Muscle layer of duodenum (tissue), 2 donors: ENCODE results near the gene STRA6.

ENCODE experiments used
- H3K27ac ChIP-seq: one replicate; pipeline ENCODE4 v1.7.0; 2013; ENCODE audit warnings: mild to moderate bottlenecking, low read length
- H3K27me3 ChIP-seq: one replicate; pipeline ENCODE4 v1.7.0; 2013; ENCODE audit warnings: low read depth, mild to moderate bottlenecking, control low read depth, low read length
- H3K36me3 ChIP-seq, 2 donors: one replicate each; pipeline ENCODE4 v1.7.0; 2013; ENCODE audit warnings: low read length in 2 of 2, control low read depth in 1 of 2, mild to moderate bottlenecking in 1 of 2; ENCODE audit not compliant: insufficient read depth in 2 of 2, control insufficient read depth in 1 of 2
- H3K4me1 ChIP-seq, 2 donors: one replicate each; pipeline ENCODE4 v1.7.0; 2013; ENCODE audit warnings: low read length in 2 of 2, mild to moderate bottlenecking in 2 of 2, control low read depth in 1 of 2, moderate library complexity in 1 of 2; ENCODE audit not compliant: insufficient read depth in 2 of 2, control insufficient read depth in 1 of 2
- H3K4me3 ChIP-seq, 2 donors: one replicate each; pipeline ENCODE4 v1.7.0; 2013; ENCODE audit warnings: low read length in 2 of 2, low read depth in 1 of 2, mild to moderate bottlenecking in 1 of 2
- H3K9me3 ChIP-seq, 2 donors: one replicate each; pipeline ENCODE4 v1.7.0; 2013; ENCODE audit warnings: low read length in 2 of 2, control low read depth in 1 of 2, mild to moderate bottlenecking in 1 of 2; ENCODE audit not compliant: control insufficient read depth in 1 of 2
- donor health status: healthy.

The STRA6 gene

DNA sequence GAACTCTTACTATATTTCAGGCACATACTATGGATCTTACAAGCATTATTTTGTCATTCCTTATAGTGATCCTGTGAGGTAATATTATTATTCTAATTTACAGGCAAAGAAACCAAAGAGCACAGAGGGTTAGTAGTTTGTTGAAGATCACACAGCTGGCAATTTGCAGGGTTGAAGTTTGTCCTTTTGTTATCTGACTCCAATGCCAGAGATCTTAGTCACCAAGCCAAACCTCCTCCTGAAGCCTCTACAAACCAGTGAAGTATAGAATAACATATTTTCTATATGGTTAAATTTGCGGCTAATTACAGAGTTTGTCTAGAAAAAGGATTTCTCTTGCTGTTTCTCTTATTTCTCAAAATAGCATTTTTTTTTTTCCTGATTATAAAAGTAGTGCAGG, 61.0 kb downstream of the STRA6 start:
- peaks cover 5 to 11% of the 10 kb centered on the region in 2 donors for H3K4me1 ChIP-seq
- no peaks in the 10 kb centered on the region for H3K36me3 ChIP-seq
- H3K27me3 ChIP-seq, result peaks cover 18% of the 10 kb centered on the region
- no peaks in the 10 kb centered on the region for H3K9me3 ChIP-seq
- H3K4me3 ChIP-seq, result no peak overlapping the region
- H3K27ac ChIP-seq, result no peak overlapping the region

DNA sequence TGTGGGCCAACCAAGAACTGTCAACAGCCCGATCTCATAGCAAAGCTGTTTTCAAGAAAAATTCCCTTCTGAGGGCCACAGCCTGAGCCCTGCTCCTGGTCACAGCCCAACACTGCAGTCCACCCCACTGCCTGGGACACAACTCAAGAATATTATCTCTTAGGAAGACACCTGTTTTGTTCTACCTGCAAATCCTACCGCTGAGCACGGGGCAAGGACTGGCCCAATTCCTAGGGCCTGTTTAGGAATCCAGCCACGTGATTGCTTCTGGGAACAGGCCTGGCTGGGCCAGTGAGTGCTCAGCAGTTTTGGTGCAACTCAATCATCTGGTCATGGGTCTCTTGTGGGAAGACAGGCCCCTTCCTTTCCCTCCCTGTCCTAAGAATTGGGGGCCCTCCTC, 63.9 kb downstream of the STRA6 start:
- H3K4me3 ChIP-seq, result no peak overlapping the region
- H3K27me3 ChIP-seq, result peaks cover 26% of the 10 kb centered on the region
- no peaks in the 10 kb centered on the region for H3K36me3 ChIP-seq
- H3K27ac ChIP-seq, result no peak overlapping the region
- H3K4me1 ChIP-seq, result peaks cover 6 to 31% of the 10 kb centered on the region in 2 donors
- H3K9me3 ChIP-seq, result no peaks in the 10 kb centered on the region

GRCh38 chr15:74137537-74137894, 65.1 kb downstream of the STRA6 start:
- Histone ChIP-seq H3K27ac (no peak overlapping the region), H3K9me3 (no peaks in the 10 kb centered on the region), H3K4me1 (peaks cover 6 to 38% of the 10 kb centered on the region in 2 donors), H3K4me3 (peak overlapping the region in 1 of 2 donors; percentile 48), H3K36me3 (no peaks in the 10 kb centered on the region), H3K27me3 (peaks cover 36% of the 10 kb centered on the region)

GRCh38 chr15:74136814-74137536, 65.6 kb downstream of the STRA6 start:
- Histone ChIP-seq H3K27me3 (peaks cover 40% of the 10 kb centered on the region), H3K4me1 (peaks cover 6 to 38% of the 10 kb centered on the region in 2 donors), H3K36me3 (no peaks in the 10 kb centered on the region), H3K9me3 (no peaks in the 10 kb centered on the region), H3K27ac (no peak overlapping the region), H3K4me3 (peak overlapping the region; percentile 21 to 48)

GRCh38 chr15:74136540-74136813, 66.1 kb downstream of the STRA6 start:
- no peak overlapping the region for H3K27ac ChIP-seq
- H3K9me3 ChIP-seq, result no peaks in the 10 kb centered on the region
- H3K36me3 ChIP-seq, result no peaks in the 10 kb centered on the region
- H3K4me1 ChIP-seq, result peaks cover 6 to 43% of the 10 kb centered on the region in 2 donors
- peak overlapping the region; percentile 21 to 48 for H3K4me3 ChIP-seq
- H3K27me3 ChIP-seq, result peaks cover 45% of the 10 kb centered on the region

DNA sequence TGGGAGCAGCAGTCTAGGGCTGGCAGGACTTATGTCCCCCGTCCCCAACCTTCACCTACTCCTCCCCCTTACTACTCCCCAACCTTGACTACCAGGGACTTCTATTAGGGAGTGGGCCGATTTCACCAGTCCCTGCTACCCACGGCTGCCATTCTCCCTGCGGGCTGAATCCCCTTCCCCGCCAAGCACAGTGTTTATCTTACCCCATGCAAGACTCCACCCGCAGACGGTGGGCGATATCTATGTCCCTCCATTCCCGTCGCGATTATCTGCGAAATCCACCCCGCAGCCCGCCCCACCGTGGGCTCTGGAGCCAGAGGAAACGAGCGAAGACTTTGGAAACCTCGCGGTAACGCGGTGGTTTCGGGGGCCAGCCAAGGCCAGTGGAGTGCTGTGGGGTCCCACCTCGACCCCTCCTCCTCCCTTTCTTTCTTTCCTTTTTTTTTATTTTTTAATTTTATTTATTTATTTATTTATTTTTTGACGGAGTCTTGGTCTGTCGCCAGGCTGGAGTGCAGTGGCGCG, 67.5 kb downstream of the STRA6 start:
- H3K27ac ChIP-seq, result no peak overlapping the region
- peaks cover 6 to 47% of the 10 kb centered on the region in 2 donors for H3K4me1 ChIP-seq

GRCh38 chr15:74134387-74135027, 68.1 kb downstream of the STRA6 start:
- no peaks in the 10 kb centered on the region for H3K9me3 ChIP-seq
- H3K4me1 ChIP-seq, result peaks cover 6 to 48% of the 10 kb centered on the region in 2 donors
- no peak overlapping the region for H3K4me3 ChIP-seq
- H3K27me3 ChIP-seq, result peaks cover 63% of the 10 kb centered on the region
- no peaks in the 10 kb centered on the region for H3K36me3 ChIP-seq
- no peak overlapping the region for H3K27ac ChIP-seq

More for the DNA sequence above, 67.5 kb downstream of the STRA6 start:
- no peak overlapping the region for H3K4me3 ChIP-seq
- H3K27me3 ChIP-seq, result peaks cover 58% of the 10 kb centered on the region
- no peaks in the 10 kb centered on the region for H3K36me3 ChIP-seq
- no peaks in the 10 kb centered on the region for H3K9me3 ChIP-seq

GRCh38 chr15:74133694-74134386, 68.7 kb downstream of the STRA6 start:
- H3K27ac ChIP-seq, result no peak overlapping the region
- H3K27me3 ChIP-seq, result peaks cover 68% of the 10 kb centered on the region
- no peaks in the 10 kb centered on the region for H3K9me3 ChIP-seq
- H3K4me3 ChIP-seq, result no peak overlapping the region
- H3K36me3 ChIP-seq, result no peaks in the 10 kb centered on the region
- peaks cover 6 to 55% of the 10 kb centered on the region in 2 donors for H3K4me1 ChIP-seq

DNA sequence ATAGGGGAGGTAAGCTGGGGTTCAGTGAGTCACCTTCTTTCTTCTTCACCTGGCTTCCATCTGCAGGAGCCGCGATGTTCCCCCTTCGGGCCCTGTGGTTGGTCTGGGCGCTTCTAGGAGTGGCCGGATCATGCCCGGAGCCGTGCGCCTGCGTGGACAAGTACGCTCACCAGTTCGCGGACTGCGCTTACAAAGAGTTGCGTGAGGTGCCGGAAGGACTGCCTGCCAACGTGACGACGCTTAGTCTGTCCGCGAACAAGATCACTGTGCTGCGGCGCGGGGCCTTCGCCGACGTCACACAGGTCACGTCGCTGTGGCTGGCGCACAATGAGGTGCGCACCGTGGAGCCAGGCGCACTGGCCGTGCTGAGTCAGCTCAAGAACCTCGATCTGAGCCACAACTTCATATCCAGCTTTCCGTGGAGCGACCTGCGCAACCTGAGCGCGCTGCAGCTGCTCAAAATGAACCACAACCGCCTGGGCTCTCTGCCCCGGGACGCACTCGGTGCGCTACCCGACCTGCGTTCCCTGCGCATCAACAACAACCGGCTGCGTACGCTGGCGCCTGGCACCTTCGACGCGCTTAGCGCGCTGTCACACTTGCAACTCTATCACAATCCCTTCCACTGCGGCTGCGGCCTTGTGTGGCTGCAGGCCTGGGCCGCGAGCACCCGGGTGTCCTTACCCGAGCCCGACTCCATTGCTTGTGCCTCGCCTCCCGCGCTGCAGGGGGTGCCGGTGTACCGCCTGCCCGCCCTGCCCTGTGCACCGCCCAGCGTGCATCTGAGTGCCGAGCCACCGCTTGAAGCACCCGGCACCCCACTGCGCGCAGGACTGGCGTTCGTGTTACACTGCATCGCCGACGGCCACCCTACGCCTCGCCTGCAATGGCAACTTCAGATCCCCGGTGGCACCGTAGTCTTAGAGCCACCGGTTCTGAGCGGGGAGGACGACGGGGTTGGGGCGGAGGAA, 69.6 kb downstream of the STRA6 start:
- no peak overlapping the region for H3K4me3 ChIP-seq
- no peak overlapping the region for H3K27ac ChIP-seq
- peaks cover 71% of the 10 kb centered on the region for H3K27me3 ChIP-seq
- H3K4me1 ChIP-seq, result peaks cover 6 to 63% of the 10 kb centered on the region in 2 donors
- H3K9me3 ChIP-seq, result no peaks in the 10 kb centered on the region
- no peaks in the 10 kb centered on the region for H3K36me3 ChIP-seq

DNA sequence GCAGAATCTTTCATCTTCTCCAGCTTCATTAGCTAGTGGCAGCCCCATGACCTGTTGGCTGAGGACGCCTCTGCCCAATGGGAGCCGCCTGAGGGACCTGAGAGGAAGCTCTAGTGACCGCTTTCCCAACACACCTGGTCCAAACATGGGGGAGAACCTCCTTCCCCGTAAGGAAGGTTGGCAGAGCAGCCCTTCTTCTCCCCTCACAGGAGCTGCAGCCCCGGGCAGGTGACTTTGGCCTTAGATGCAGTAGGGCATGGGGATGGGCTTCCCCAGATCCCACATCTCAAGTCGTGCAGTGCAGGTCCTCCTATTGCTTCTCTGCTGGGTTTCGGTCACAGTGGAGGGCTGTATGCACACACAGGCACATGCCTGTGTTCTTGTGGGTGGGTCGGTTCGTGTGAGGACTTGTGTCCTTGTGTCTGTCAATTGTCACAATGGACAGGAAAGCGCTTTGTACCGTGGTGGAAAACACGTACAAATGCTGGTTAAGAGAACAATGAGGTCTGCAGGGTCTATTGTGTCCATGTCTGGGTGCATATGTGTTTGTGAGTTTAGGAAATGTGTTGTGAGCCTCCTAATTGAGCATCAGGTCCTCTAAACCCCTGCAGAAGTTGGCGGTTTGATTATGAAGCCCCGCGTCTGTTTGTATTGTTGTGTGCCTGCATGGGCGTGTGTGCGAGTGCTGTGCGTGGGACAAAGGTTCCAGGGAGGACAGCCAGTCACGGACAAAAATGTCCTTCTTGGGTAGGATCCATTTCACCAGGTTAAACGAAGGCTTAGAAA, 70.8 kb downstream of the STRA6 start:
- no peak overlapping the region for H3K27ac ChIP-seq
- H3K9me3 ChIP-seq, result no peaks in the 10 kb centered on the region
- no peaks in the 10 kb centered on the region for H3K36me3 ChIP-seq
- H3K27me3 ChIP-seq, result peaks cover 63% of the 10 kb centered on the region
- peaks cover 2 to 62% of the 10 kb centered on the region in 2 donors for H3K4me1 ChIP-seq
- no peak overlapping the region for H3K4me3 ChIP-seq
